Stromal cell of bone marrow (primary cell): ENCODE data around the gene STIMATE.

Experiments
- DNase-seq: peaks from one replicate; pipeline ENCODE4 v3.0.0-alpha.2; 2012; ENCODE audit warnings: low read depth

STIMATE gene

DNA sequence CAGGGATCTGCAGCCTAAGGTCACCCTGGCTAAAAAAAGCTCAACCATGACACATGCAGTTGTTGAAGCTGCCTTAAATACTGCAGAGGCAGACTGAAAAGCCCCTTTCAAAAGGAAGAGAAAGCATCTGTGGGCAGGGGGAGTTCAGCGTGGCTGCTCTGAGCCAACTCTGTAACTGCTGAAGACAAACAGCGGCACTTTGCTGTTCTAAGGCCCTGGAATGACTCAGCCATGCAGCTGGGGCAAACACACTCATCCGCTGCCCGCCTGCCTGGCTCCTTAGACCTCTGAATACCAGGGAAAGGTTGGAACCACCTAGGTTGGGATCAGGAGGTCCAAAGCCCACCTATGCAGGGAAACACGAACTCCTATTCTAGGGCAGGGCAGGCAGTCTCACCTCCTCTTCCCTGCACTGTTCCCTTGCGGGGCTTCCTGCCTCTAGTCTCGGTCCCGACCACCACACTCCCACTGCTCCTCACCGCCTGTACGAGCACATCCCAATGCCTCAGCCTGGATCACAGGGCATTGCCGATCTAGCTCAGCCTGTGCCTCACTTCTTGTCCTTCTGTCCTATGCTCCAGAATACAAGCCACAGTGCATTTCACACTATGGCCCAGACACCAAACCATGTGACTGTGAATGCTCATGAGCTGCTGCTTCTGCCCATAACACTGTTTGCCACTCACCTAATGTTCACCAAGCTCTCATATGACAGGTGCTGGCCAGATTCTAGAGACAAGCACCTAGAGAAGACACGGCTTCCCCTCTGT is 56.0 kb downstream of the STIMATE start:
- DNase-seq, result no peak

DNA sequence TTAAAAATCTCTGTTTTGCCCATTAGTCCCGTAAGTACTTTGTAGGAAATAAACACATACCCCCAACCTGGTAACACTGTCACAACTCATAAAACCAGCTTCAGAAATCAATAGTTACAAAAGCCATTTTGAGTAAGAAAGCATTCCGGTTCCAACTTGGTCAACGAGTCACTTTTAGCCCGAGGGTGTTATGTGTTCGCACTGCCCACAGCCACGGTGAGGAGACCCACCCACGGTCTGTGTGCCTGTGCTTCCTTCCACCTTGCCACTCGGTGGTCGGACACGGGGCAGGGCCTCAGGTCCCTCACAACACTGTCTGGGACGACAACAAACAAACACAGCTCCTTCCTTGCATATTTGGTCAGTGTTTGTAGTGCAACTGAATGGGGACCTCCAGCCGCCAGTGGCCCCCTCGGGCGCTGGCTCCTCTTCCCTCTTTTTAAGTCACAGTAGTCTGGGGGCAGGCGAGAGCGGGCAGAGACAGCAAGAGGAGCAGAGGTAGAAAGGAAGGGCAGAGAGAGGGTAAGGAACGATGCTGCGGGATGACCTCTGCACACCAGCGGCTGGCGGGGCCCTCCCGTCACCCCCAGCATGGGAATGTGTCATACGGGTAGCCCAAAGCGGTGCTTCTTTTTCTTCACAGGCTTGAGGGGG is 57.3 kb downstream of the STIMATE start:
- no peak for DNase-seq

DNA sequence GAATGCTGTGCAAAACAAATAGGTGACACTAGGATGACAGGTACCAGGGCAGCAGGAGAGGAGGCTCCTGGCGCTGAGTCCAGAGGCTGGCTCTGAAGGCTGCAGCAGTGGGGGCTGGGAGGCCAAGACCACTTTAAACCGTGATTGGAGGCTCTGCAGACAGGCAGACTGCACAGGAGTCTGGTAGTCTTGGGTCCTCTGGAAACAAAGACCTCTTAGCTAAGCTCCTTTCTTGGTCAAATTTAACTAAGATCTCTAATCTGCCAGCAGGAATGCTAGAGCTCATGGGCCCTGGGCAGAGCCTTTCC is 58.1 kb downstream of the STIMATE start:
- no peak for DNase-seq

DNA sequence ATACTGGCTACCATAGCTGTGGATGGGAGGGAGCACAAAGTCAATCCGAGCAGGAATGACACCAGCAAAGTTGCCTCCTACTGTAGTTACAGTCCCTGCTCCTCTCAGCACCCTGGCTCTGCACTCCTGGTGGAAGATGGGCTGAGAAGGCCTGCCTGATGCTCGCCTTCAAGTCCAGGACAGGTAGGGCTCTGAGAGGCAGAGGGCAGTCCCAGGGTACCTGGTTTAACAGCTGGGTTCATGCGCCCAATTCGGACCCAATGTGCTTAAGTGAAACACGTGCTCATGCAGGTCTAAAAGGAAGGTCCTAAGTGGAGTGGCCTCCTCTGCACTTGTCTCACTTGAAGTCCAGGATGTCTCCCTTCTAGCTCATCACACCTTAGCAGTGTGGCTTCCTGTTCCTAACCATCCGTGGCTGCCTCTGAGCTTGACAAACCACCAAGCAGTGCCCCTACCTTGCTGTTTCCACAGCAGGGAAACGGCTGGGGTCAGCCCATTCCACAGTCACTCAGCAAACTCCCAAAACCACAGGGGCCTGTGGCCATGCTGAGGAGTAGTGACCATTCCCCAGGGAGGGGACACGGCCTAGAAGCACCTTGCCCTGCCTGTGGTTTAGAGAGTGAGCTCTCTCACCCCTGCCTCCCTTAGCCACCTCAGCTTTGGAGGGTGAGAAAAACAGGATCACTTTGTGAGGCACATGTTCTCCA is 58.6 kb downstream of the STIMATE start:
- DNase-seq, result no peak

DNA sequence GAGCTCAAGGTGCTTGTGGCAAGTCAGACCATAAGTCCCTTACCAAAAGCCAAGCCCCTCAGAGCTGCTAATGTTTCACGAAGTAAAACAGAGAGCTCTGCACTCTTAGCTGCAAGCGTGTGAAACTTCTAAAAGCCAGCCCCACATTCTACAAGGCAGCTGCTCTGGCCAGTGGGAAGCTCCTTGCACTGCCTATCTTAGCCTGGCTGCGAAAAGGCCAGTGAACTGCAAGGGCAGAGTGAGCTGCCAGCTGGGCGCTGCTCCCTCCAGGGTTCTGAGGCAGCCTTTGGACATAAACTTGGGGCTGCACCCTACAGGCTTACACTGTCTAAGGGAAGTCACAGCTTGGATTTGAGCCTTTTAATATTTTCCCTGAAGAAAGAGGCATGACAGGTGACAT is 60.4 kb downstream of the STIMATE start:
- no peak for DNase-seq

DNA sequence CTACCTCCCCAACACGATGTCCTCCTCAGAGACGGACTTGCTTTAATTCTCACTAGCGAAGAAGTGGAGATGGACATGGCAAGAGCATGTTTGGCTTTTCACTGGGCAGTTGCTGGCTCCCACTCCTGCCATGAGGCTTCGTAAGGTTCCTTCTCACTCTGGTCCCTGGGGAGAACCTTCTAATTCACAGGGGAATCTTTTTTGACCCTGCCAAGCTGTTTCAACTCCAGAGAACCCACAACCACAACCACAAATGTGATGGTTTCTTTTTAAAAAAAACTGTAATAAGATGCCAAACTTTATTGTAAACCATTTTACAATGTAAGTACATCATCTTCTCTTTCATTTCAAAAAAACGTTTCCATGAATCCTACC is 60.9 kb downstream of the STIMATE start:
- no peak for DNase-seq

DNA sequence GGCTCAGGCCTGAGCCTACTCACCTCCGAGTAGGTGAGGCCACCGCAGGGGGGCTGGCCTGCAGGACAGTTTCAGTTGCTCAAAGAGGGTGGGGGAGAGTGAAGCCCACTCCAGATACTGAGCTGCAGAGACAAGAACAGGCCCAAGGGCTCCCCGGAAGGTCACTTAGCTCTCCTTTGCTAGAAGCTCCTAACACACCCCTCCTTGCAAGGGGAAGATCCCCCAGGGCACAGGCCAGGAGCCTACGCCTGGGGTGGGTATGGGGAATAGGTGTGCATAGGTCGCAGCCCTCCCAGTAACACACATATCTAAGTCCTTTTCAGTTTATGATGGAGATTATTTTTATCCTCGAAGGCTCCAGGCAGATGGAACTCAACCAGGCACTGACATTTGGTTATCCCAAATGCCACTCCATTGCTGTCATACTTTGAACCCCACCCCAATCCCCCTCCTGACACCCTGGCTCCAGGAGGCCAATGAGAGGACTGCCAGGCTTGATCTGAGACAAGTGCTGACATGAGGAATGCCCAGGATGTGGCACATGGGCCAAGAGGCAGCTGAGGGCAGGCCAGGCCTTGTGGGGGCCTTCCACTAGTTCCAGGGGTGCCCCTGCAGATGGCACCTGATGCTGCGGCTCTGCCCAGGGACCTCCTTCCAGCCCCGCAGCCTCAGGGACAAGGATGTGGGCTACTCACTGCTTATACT is 61.4 kb downstream of the STIMATE start:
- no peak for DNase-seq

DNA sequence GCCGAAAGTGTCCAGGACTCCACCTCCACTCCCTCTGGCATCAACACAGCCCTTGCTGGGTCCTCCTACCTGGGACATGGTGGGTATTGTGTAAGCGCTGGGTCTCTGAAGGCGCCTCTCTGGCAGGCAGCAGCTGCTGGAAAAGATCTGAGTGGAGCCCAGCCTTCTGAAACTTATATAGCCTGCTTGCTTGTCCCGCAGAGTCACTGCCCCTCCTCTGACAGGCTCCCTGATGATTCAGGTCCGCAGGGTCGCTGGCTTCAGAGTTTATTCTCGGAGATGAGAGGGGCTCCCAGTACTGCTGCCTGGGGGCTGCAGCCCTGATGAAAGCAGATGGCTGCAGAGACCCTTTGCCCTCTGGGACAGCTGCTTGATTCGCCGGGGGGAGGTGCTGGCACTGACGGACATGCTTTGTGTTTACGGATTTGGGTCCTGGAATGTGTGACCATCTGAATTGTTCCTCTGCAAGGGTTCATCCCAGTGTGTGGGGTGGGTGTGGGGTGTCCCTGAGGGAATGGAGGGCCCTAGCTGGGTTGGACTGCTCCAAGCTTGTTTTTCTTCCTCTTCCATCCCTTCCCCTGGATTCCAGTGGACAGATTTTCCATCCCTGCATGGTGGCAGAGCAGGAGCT is 62.4 kb downstream of the STIMATE start, which contains the start of gene MUSTN1:
Gene MUSTN1, minus strand, starts transcription at position 149 of the 631 bp plus-strand sequence. Its CDS starts 71 bp downstream, at position 78.
- no peak for DNase-seq

DNA sequence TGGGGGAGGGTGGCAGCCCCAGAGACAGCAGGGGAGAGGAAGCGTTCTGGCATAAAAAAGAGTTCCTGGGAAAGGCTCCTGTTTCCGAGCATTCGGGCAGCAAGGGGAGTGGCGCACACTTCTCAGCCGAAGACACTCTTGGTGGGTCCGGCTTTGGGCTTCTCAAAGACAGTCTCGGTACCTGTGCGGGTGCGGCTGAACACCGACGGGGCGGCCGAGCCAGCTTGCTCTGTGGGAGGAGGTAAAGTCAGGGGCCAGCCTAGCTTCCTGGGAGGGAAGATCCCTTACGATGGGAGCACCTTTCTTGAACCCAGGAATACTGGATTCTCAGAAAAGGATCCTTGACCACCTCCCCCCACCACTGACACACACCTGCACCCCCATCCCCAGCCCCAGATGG is 64.1 kb downstream of the STIMATE start:
- no peak for DNase-seq

DNA sequence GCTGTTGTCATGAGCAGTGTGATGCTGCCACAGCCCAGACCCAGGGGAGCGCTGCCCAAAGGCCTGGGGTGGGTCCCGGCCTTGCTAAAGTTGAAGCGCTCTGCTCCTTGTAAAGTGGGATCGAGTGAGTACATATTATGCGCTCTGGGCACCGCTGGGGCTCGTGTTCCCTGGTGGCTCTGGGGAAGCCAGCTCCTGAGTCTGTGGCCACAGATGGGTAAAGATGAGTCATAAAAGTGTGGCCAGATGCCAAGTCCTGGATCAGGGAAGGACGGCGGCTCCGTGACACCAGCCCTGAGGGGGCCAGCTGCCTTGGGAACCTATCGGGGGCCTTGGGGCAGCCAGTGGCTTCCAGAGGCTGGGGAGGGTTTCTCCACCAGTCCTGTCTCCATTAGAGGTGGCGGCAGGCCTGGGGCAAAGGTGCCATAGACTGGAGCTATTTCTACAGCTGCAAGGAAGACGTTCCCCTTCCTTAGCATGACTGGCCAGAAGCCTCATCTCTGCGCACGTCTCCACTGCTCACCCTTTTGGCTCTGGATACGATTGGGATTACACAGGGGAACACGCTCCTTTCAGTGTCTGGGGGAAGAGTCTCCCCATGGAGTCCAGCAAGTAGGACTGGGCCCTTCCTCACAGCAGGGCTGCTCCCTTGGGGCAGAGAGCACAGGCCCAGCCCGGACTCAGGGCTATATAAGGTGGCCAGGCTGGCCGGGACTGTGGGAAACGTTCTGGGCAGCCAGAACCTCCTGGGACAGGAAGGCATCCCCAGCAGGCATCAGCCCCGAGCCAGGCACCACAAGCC is 65.6 kb downstream of the STIMATE start:
- peak; percentile 50 for DNase-seq

DNA sequence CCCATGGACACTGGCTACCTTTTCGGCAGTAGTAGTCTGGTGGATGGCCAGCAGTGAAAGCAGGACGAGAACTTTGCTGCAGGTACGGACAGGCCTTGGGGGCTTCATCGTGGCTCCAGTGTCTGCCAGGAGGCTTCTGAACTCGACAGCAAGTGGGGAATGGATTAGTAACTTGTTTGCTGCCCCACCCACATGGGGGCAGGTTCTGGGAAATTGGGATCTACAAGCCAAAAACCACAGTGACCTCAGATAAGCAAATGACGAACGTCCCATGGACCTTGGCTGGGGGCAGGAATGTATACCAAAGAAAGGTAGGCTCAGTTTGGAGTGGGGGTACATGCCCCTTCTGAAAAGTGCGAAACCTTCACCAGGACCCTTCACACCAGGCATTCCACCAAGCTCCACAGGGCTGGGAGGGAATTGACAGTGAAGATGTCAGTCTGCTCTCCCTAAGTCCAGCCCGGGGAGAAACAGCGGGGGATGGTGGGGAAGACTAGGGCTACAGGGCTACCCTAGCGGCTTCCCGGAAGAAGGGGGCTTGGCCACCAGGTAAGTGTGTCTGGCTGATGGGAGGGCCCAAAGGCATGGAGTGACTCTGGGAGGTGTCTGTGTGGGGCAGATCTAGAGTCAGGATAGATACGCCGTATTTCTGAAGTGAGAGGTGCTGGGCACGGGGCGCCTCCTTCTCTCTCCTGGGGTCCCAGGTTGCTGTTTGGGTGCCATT is 66.7 kb downstream of the STIMATE start, which contains the start of gene ITIH4:
Gene ITIH4, minus strand, starts transcription at position 138 of the 724 bp plus-strand sequence. Its CDS starts 30 bp downstream, at position 108.
- DNase-seq, result no peak

DNA sequence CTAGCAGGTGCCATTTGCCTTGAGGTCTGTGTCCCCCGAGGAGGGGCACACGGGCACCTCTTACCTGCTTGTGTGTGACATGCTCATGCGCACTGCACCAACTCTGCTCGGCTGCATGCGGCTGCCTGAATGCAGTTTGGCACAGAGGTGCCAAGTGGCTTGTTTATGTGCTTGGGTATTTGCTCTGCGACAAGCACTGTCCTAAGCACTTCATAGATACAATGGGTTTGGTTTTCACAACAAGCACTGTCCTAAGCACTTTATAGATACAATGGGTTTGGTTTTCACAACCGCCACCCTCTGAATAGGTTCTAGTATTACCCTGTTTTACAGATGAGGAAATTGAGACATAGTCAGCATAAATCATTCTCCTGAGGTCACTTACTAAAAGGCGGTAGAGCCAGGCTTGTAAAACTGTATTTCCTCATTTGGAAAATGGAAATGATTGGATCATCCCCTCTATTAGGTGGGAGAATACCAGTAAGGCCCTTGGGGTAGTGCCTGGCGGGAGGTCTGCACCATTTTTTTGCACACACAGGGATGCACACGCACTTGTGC is 67.4 kb downstream of the STIMATE start:
- DNase-seq, result no peak

DNA sequence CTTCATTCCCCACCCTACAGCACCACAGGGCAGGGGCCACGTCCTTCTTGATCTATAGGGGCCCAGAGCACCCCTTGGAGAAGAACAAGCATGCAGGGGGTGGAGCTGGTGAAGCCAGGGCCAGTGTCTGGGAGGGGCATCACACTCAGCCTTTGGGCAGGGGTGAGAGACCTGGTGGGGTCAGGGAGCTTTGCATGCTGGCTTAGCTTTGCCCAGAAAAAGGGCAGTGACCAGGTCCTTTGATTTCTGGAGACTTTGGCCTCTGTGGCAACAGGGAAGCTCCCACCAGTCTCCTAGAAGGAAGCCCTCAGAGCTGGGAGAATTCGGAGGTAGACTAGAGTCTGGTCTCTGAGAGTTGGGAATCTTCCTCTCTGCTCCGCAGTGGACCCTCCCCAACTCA is 67.9 kb downstream of the STIMATE start:
- no peak for DNase-seq

DNA sequence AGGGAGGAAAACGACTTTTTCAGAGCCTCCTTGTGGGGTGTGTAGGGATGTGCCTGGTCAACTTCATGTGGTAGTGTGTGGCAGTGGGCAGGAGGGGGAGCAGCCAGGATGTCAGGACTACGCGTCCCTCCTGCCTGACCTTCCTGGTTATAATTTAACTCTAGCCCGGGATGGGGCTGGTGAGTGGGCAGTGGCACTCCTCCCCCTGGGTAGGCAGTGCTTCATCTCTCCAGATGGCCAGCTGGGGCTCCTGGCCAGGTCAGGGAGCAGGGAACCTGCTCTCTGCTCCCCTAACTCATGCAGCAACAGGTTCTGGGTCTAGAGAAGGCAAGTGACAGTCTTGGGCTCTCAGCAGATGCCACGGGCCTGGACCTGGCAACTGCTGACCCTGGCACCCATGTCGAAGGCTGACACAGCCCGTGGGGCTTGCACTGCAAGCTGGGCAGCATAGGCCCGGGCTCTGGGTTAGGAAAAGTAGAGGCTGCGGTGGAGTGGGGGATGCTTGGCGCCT is 69.4 kb downstream of the STIMATE start:
- no peak for DNase-seq

DNA sequence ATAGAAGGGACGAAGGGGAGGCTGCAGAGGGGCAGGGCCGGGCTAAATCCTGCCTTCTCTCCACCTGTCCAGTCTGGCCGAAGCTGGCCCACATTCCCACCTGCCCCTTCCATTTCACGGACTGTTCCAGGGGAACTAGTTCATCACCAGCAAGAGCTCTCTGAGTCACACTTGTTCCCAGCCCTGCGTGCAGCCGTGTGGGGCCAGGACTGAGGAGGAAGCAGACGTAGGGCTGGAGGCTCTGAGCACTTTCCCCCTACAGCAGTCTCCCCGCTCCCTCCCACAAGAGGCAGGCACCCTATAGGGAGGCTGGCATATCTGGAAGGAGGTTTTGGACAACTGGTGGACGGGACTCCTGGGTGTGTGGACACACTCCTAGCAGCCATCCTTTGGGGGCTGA is 69.9 kb downstream of the STIMATE start:
- no peak for DNase-seq

DNA sequence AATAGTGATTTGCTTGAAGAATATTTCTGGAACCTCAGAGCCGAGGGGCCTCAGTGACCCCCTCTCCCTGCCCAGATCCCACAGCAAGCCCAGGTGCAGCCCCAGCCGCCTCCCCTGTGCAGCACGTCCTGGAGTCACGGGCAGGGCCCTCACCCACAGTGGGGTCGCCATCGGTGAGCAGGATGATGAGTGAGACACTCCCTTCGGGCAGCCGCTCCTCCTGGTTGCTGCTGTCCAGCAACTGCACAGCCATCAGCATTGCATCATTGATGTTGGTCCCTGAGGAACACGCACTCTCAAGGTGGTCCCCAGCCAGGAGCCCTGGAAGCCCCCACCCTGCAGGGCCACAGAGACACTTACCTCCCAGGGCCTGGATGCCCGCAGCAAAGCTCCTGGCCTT is 73.3 kb downstream of the STIMATE start:
- no peak for DNase-seq

DNA sequence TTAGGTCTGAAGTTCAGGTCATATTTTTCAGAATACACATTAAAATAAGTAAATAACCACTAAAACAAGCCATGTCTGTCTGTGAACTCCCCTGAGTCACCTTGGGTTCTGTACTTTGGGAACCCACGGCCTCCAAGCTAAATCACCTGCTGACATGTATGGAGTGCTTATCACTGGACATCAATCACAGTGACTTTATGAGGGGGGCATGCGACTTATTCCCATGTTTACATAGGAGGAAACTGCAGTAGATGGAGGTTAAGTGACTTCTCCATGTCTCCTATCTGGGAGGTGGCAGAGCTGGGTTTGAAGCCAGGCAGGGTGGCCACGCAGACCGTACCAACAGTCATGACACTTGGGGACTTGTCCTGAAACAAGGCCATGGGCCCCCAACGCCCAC is 75.0 kb downstream of the STIMATE start:
- no peak for DNase-seq

DNA sequence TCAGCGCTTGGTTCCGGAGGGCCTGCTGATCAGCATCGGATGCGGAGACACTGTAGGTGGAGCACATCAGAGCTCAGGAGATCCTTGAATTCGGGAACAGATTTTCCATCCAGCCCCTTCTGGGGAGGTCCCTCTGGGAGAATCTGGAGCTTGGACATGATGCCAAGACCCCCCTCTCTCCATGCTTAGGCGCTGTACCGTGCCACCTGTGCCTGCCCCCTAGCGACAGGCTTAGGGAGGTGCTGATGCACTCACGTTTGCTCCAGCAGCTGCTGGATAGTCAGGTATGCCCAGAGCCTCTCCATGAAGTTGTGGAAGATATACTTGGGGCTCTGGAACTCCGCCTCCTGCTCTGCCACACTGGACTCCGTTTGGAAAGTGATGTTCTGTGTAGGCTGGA is 76.6 kb downstream of the STIMATE start:
- DNase-seq, result no peak

DNA sequence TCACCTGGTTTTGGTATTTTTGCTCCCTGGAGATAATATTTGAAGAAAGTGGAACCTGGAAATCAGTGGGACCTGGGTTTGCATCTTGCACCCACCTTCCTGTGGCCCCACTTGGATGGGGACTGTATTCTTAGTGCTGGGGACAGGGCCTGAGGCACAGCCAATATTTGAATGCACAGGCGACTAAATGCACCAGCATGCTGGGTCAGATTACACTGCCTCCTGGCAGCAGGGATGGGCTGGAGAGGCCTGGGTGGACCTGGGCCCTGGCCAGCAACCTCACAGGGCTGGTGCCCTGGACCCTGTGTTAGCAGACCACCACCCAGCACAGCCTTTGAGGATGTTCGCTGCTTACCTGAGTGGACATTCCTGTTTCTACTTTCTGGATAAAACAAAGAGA is 77.4 kb downstream of the STIMATE start:
- no peak for DNase-seq

DNA sequence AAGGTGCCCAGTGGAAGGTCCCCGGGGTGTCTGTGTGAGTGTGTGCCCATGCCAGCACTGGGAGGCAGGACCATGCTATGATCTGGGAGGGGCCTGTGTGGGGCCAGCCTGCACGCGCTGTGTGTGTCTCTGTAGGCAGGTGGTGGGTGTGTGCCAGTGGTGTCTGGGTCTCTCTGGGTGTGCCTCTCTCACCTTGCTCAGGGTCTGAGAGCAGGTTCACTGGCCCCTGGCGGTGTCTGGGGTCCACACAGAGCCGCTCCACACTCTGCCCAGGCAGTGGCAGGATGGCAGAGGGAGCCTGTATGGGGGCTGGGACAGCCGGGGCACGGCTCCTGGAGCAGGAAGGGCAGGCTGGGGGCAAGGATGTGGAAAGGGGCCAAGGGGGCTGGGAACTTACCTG is 79.5 kb downstream of the STIMATE start:
- no peak for DNase-seq
